T-helper 17 cell (primary cell): ENCODE results near the gene ECE1. TPM values are rescaled to one million over a fixed set of nuclear protein-coding genes. Genes with fewer than 3 reads are reported as not detected.

Experiments used
- ATAC-seq: fragments of 150-1000 bp; cut with Tn5 transposase; 2 replicates; pipeline ENCODE4 v1.10.0; 2021; ENCODE audit warnings: mild to moderate bottlenecking, moderate library complexity
- DNase-seq, 3 donors: peaks; one replicate each; pipeline versions ENCODE4 v3.0.0 to v3.0.0-alpha.2; 2020 to 2021
- H3K9me3 ChIP-seq: one replicate; pipeline ENCODE4 v1.7.0; 2013; ENCODE audit warnings: low read length, mild to moderate bottlenecking; ENCODE audit not compliant: control insufficient read depth, poor library complexity, severe bottlenecking
- H3K27ac Mint-ChIP-seq: one replicate; pipeline ENCODE4 v1.8.0; 2022; ENCODE audit warnings: mild to moderate bottlenecking, moderate library complexity, mixed read lengths
- H3K27me3 Mint-ChIP-seq: one replicate; pipeline ENCODE4 v1.8.0; 2022; ENCODE audit warnings: mixed read lengths
- H3K36me3 Mint-ChIP-seq: one replicate; pipeline ENCODE4 v1.8.0; 2022; ENCODE audit warnings: low read depth, mixed read lengths
- H3K4me1 Mint-ChIP-seq: one replicate; pipeline ENCODE4 v1.8.0; 2022; ENCODE audit warnings: mild to moderate bottlenecking, mixed read lengths
- H3K4me3 Mint-ChIP-seq: one replicate; pipeline ENCODE4 v1.8.0; 2022; ENCODE audit warnings: mild to moderate bottlenecking, moderate library complexity, mixed read lengths
- total RNA-seq, 4 donors: library from RNA in 2 of 4; stranded (reverse) in 2 of 4; gene quantifications; one replicate each; pipeline ENCODE4 v1.2.3 and lab custom pipeline; 2022 to 2026

Gene ECE1
- total RNA-seq: 100 to 1,000 TPM; 116 to 117 TPM
- total RNA-seq (lab: John Stamatoyannopoulos, UW): 147 to 177 reads per million in 2 donors

- ATAC-seq: no peak
Measured at GRCh38 chr1:21289700-21290545, at the start of gene ECE1. Gene ECE1, minus strand, starts transcription at chr1:21290463. Its CDS starts 49 bp downstream, at chr1:21290414.

GRCh38 chr1:21339356-21340229 lies 49.3 kb upstream of the ECE1 start:
- H3K27ac Mint-ChIP-seq: peak overlapping the region; percentile 43
- no peaks in the 10 kb centered on the region for H3K36me3 Mint-ChIP-seq
- no peak for ATAC-seq
- no peaks in the 10 kb centered on the region for H3K9me3 ChIP-seq
- H3K4me3 Mint-ChIP-seq: no peak overlapping the region
- no peaks in the 10 kb centered on the region for H3K27me3 Mint-ChIP-seq
- H3K4me1 Mint-ChIP-seq: peaks cover 58% of the 10 kb centered on the region
- DNase-seq: no peak

More at GRCh38 chr1:21289700-21290545, at the start of gene ECE1:
- no peaks in the 10 kb centered on the region for H3K9me3 ChIP-seq
- H3K27ac Mint-ChIP-seq: peak within 1 kb of the TSS; percentile 100
- DNase-seq: peak; percentile 22 to 61 (median 58)
- no peaks in the 10 kb centered on the region for H3K27me3 Mint-ChIP-seq
- peaks cover 4% of the 10 kb centered on the region for H3K36me3 Mint-ChIP-seq
- peak within 1 kb of the TSS; percentile 95 for H3K4me3 Mint-ChIP-seq
- H3K4me1 Mint-ChIP-seq: peaks cover 49% of the 10 kb centered on the region

- ATAC-seq (no peak), DNase-seq (no peak)
- H3K9me3 ChIP-seq: no peaks in the 10 kb centered on the region
- peaks cover 62% of the 10 kb centered on the region for H3K4me1 Mint-ChIP-seq
- H3K4me3 Mint-ChIP-seq: peak overlapping the region; percentile 59
- peak overlapping the region; percentile 43 for H3K27ac Mint-ChIP-seq
- no peaks in the 10 kb centered on the region for H3K27me3 Mint-ChIP-seq
- H3K36me3 Mint-ChIP-seq: no peaks in the 10 kb centered on the region
Measured at GRCh38 chr1:21338573-21339355, 48.5 kb upstream of the ECE1 start.

GRCh38 chr1:21337928-21338572 lies 47.8 kb upstream of the ECE1 start:
- peak overlapping the region; percentile 45 for H3K27ac Mint-ChIP-seq
- no peaks in the 10 kb centered on the region for H3K27me3 Mint-ChIP-seq
- no peaks in the 10 kb centered on the region for H3K9me3 ChIP-seq
- peak overlapping the region; percentile 59 for H3K4me3 Mint-ChIP-seq
- no peaks in the 10 kb centered on the region for H3K36me3 Mint-ChIP-seq
- DNase-seq (no peak), ATAC-seq (no peak)
- H3K4me1 Mint-ChIP-seq: peaks cover 57% of the 10 kb centered on the region

- Mint-ChIP-seq H3K27ac (peak overlapping the region; percentile 45), H3K36me3 (no peaks in the 10 kb centered on the region), H3K27me3 (no peaks in the 10 kb centered on the region), H3K4me1 (peaks cover 55% of the 10 kb centered on the region), H3K4me3 (no peak overlapping the region)
- ATAC-seq (no peak), DNase-seq (no peak)
- no peaks in the 10 kb centered on the region for H3K9me3 ChIP-seq
Measured at GRCh38 chr1:21337454-21337927, 47.2 kb upstream of the ECE1 start.

- no peaks in the 10 kb centered on the region for H3K9me3 ChIP-seq
- ATAC-seq: no peak
- Mint-ChIP-seq H3K4me3 (no peak overlapping the region), H3K36me3 (no peaks in the 10 kb centered on the region), H3K4me1 (peaks cover 55% of the 10 kb centered on the region), H3K27ac (peak overlapping the region; percentile 45), H3K27me3 (no peaks in the 10 kb centered on the region)
- no peak for DNase-seq
Measured at GRCh38 chr1:21337010-21337437, 46.8 kb upstream of the ECE1 start.

- DNase-seq: no peak
- no peak for ATAC-seq
- peak overlapping the region; percentile 98 for H3K27ac Mint-ChIP-seq
- H3K9me3 ChIP-seq: no peaks in the 10 kb centered on the region
- peaks cover 48% of the 10 kb centered on the region for H3K4me1 Mint-ChIP-seq
- H3K4me3 Mint-ChIP-seq: peak overlapping the region; percentile 92
- H3K27me3 Mint-ChIP-seq: no peaks in the 10 kb centered on the region
- H3K36me3 Mint-ChIP-seq: no peaks in the 10 kb centered on the region
Measured at GRCh38 chr1:21335750-21336224, 45.5 kb upstream of the ECE1 start.

- DNase-seq (no peak), ATAC-seq (no peak)
- peaks cover 52% of the 10 kb centered on the region for H3K4me1 Mint-ChIP-seq
- H3K4me3 Mint-ChIP-seq: peak overlapping the region; percentile 92
- no peaks in the 10 kb centered on the region for H3K36me3 Mint-ChIP-seq
- peak overlapping the region; percentile 98 for H3K27ac Mint-ChIP-seq
- H3K27me3 Mint-ChIP-seq: no peaks in the 10 kb centered on the region
- no peaks in the 10 kb centered on the region for H3K9me3 ChIP-seq
Measured at GRCh38 chr1:21335088-21335691, 44.9 kb upstream of the ECE1 start.

GRCh38 chr1:21334214-21335087 lies 44.2 kb upstream of the ECE1 start:
- peak overlapping the region; percentile 92 for H3K4me3 Mint-ChIP-seq
- H3K27ac Mint-ChIP-seq: peak overlapping the region; percentile 98
- peak; percentile 88 for ATAC-seq
- H3K27me3 Mint-ChIP-seq: no peaks in the 10 kb centered on the region
- peak; percentile 66 to 77 (median 68) for DNase-seq
- no peaks in the 10 kb centered on the region for H3K9me3 ChIP-seq
- peaks cover 55% of the 10 kb centered on the region for H3K4me1 Mint-ChIP-seq
- no peaks in the 10 kb centered on the region for H3K36me3 Mint-ChIP-seq

- H3K36me3 Mint-ChIP-seq: no peaks in the 10 kb centered on the region
- H3K27ac Mint-ChIP-seq: peak overlapping the region; percentile 98
- peak overlapping the region; percentile 92 for H3K4me3 Mint-ChIP-seq
- no peak for DNase-seq
- no peak for ATAC-seq
- H3K27me3 Mint-ChIP-seq: no peaks in the 10 kb centered on the region
- no peaks in the 10 kb centered on the region for H3K9me3 ChIP-seq
- peaks cover 57% of the 10 kb centered on the region for H3K4me1 Mint-ChIP-seq
Measured at GRCh38 chr1:21333824-21334213, 43.6 kb upstream of the ECE1 start.
